Astrocyte (in vitro differentiated cells and primary cell): Measurements from ENCODE around the gene VAT1L. TPM values are rescaled to one million over a fixed set of nuclear protein-coding genes. Genes with fewer than 3 reads are reported as not detected.

Experiments
- DNase-seq: peaks from one replicate; pipeline ENCODE4 v3.0.0-alpha.2; 2010; ENCODE audit warnings: low read depth
- FAIRE-seq: peaks from 2 replicates; lab custom pipeline; 2011; peaks lifted over from hg19 to GRCh38; lab: Jason Lieb, UNC
- H2AFZ ChIP-seq: 2 replicates; pipeline ENCODE4 v1.6.0; 2012; ENCODE audit warnings: low read depth, low read length, inconsistent platforms
- H3K27ac ChIP-seq: 2 replicates; pipeline ENCODE4 v1.5.1; 2011; ENCODE audit warnings: low read depth, low read length, inconsistent platforms
- H3K27me3 ChIP-seq: 2 replicates; pipeline ENCODE4 v1.6.0; 2011; ENCODE audit warnings: low read length, inconsistent platforms; ENCODE audit not compliant: insufficient read depth
- H3K36me3 ChIP-seq: 2 replicates; pipeline ENCODE4 v1.5.1; 2011; ENCODE audit warnings: low read length, inconsistent platforms; ENCODE audit not compliant: insufficient read depth
- H3K4me1 ChIP-seq: 2 replicates; pipeline ENCODE4 v1.5.1; 2011; ENCODE audit warnings: low read length, inconsistent platforms; ENCODE audit not compliant: insufficient read depth
- H3K4me2 ChIP-seq: 2 replicates; pipeline ENCODE4 v1.6.0; 2012; ENCODE audit warnings: low read length, inconsistent platforms
- H3K4me3 ChIP-seq: 2 replicates; pipeline ENCODE4 v1.5.1; 2011; ENCODE audit warnings: low read depth, mild to moderate bottlenecking, low read length, inconsistent platforms; ENCODE audit not compliant: insufficient read depth
- H3K79me2 ChIP-seq: 2 replicates; pipeline ENCODE4 v1.6.0; 2012; ENCODE audit warnings: mild to moderate bottlenecking, low read length, inconsistent platforms; ENCODE audit not compliant: insufficient read depth
- H3K9ac ChIP-seq: 2 replicates; pipeline ENCODE4 v1.6.0; 2012; ENCODE audit warnings: mild to moderate bottlenecking, low read length, inconsistent platforms
- H3K9me3 ChIP-seq: 2 replicates; pipeline ENCODE4 v1.5.1; 2012; ENCODE audit warnings: low read depth, mild to moderate bottlenecking, low read length, inconsistent platforms; ENCODE audit not compliant: insufficient read depth
- H4K20me1 ChIP-seq: 2 replicates; pipeline ENCODE4 v1.6.0; 2012; ENCODE audit warnings: low read length, inconsistent platforms; ENCODE audit not compliant: insufficient read depth
- H3K27ac Mint-ChIP-seq: one replicate; pipeline ENCODE4 v1.8.0; 2021; ENCODE audit warnings: mild to moderate bottlenecking, mixed read lengths; ENCODE audit not compliant: unreplicated experiment
- H3K27me3 Mint-ChIP-seq: one replicate; pipeline ENCODE4 v1.8.0; 2021; ENCODE audit warnings: low read depth, mixed read lengths; ENCODE audit not compliant: unreplicated experiment
- H3K36me3 Mint-ChIP-seq: one replicate; pipeline ENCODE4 v1.8.0; 2021; ENCODE audit warnings: low read depth, mixed read lengths; ENCODE audit not compliant: unreplicated experiment
- H3K4me1 Mint-ChIP-seq: one replicate; pipeline ENCODE4 v1.8.0; 2021; ENCODE audit warnings: low read depth, mixed read lengths; ENCODE audit not compliant: unreplicated experiment
- H3K4me3 Mint-ChIP-seq: one replicate; pipeline ENCODE4 v1.8.0; 2021; ENCODE audit warnings: mild to moderate bottlenecking, moderate library complexity, mixed read lengths; ENCODE audit not compliant: unreplicated experiment
- H3K9me3 Mint-ChIP-seq: one replicate; pipeline ENCODE4 v1.8.0; 2021; ENCODE audit warnings: mild to moderate bottlenecking, mixed read lengths; ENCODE audit not compliant: unreplicated experiment
- CTCF ChIP-seq: IDR thresholded peaks from 2 replicates; pipeline ENCODE4 v1.5.1; 2011; ENCODE audit warnings: low read depth, mild to moderate bottlenecking, inconsistent platforms, low read length, moderate library complexity; ENCODE audit not compliant: insufficient read depth
- EZH2 ChIP-seq: IDR thresholded peaks from 2 replicates; pipeline ENCODE4 v1.6.1; 2012; ENCODE audit warnings: mild to moderate bottlenecking, low read length, inconsistent platforms; ENCODE audit not compliant: insufficient read depth
- total RNA-seq: library from RNA; stranded (reverse); gene quantifications from 2 replicates; pipeline ENCODE4 v1.2.1, GENCODE V29; 2021

Gene VAT1L
- total RNA-seq, 1 donor from 2014 or later: 3.3 TPM

GRCh38 chr16:77859493-77860232 is 71.3 kb downstream of the VAT1L start:
- FAIRE-seq (no peak), DNase-seq (no peak)
- no peaks in the 10 kb centered on the region for H3K79me2 ChIP-seq
- no peak overlapping the region for H3K9ac ChIP-seq
- TF ChIP-seq EZH2 (no peak), CTCF (no peak)
- no peaks in the 10 kb centered on the region for H3K9me3 ChIP-seq
- H3K36me3 Mint-ChIP-seq: peaks cover 2% of the 10 kb centered on the region
- peaks cover 2% of the 10 kb centered on the region for H3K36me3 ChIP-seq
- no peak overlapping the region for H3K4me3 Mint-ChIP-seq
- no peaks in the 10 kb centered on the region for H3K27me3 ChIP-seq
- H3K27me3 Mint-ChIP-seq: peaks cover 26% of the 10 kb centered on the region
- H3K27ac ChIP-seq: no peak overlapping the region
- H3K4me3 ChIP-seq: no peak overlapping the region
- H3K4me1 Mint-ChIP-seq: no peaks in the 10 kb centered on the region
- peaks cover 2% of the 10 kb centered on the region for H3K4me1 ChIP-seq
- H3K27ac Mint-ChIP-seq: no peak overlapping the region
- H4K20me1 ChIP-seq: no peaks in the 10 kb centered on the region
- no peaks in the 10 kb centered on the region for H3K9me3 Mint-ChIP-seq
- no peak overlapping the region for H2AFZ ChIP-seq
- no peak overlapping the region for H3K4me2 ChIP-seq

GRCh38 chr16:77860953-77861352 is 72.6 kb downstream of the VAT1L start:
- H3K4me1 ChIP-seq: no peaks in the 10 kb centered on the region
- no peaks in the 10 kb centered on the region for H3K27me3 ChIP-seq
- no peak overlapping the region for H2AFZ ChIP-seq
- Mint-ChIP-seq H3K36me3 (peaks cover 2% of the 10 kb centered on the region), H3K9me3 (no peaks in the 10 kb centered on the region), H3K4me3 (no peak overlapping the region), H3K27ac (no peak overlapping the region), H3K27me3 (peaks cover 24% of the 10 kb centered on the region), H3K4me1 (no peaks in the 10 kb centered on the region)
- H3K27ac ChIP-seq: no peak overlapping the region
- no peaks in the 10 kb centered on the region for H4K20me1 ChIP-seq
- H3K4me3 ChIP-seq: no peak overlapping the region
- H3K9ac ChIP-seq: no peak overlapping the region
- TF ChIP-seq CTCF: no peak
- TF ChIP-seq EZH2: no peak
- H3K79me2 ChIP-seq: no peaks in the 10 kb centered on the region
- peaks cover 2% of the 10 kb centered on the region for H3K36me3 ChIP-seq
- DNase-seq (no peak), FAIRE-seq (peak; percentile 90)
- no peaks in the 10 kb centered on the region for H3K9me3 ChIP-seq
- no peak overlapping the region for H3K4me2 ChIP-seq

- peaks cover 15% of the 10 kb centered on the region for H3K27me3 Mint-ChIP-seq
Measured at GRCh38 chr16:77863250-77863649, 74.9 kb downstream of the VAT1L start.

More at GRCh38 chr16:77863250-77863649, 74.9 kb downstream of the VAT1L start:
- Mint-ChIP-seq H3K9me3 (no peaks in the 10 kb centered on the region), H3K4me1 (no peaks in the 10 kb centered on the region), H3K27ac (no peak overlapping the region), H3K4me3 (no peak overlapping the region), H3K36me3 (peaks cover 2% of the 10 kb centered on the region)
- Histone ChIP-seq H3K4me1 (no peaks in the 10 kb centered on the region), H3K79me2 (no peaks in the 10 kb centered on the region), H3K4me3 (no peak overlapping the region), H3K27ac (no peak overlapping the region), H3K27me3 (no peaks in the 10 kb centered on the region), H2AFZ (no peak overlapping the region), H3K9ac (no peak overlapping the region), H3K4me2 (no peak overlapping the region), H4K20me1 (no peaks in the 10 kb centered on the region), H3K36me3 (peaks cover 2% of the 10 kb centered on the region), H3K9me3 (no peaks in the 10 kb centered on the region)
- FAIRE-seq (no peak), DNase-seq (no peak)
- no peak for TF ChIP-seq EZH2
- TF ChIP-seq CTCF: no peak
